ENCODE measurements around the gene NGEF.

NGEF gene

GRCh38 chr2:232993231-232993821 lies 19.7 kb downstream of the NGEF start:
- no peak for DNase-seq

DNA sequence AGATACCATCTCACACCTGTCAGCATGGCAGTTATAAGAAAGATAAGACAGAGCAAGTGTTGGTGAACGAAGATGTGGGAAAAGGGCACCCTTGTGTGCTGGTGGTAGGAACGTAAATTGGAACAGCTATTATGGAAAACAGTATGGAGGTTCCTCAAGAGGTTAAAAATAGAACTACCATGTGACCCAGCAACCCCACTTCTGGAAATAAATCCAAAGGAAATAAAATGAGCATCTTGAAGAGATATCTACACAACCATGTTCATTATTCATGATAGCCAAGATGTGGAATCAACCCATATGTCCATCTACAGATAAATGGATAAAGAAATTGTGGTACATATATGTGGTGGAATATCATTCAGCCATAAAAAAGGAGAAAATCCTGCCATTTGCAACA lies 26.9 kb downstream of the NGEF start:
- no peak for DNase-seq

GRCh38 chr2:232984451-232985207 lies 28.4 kb downstream of the NGEF start:
- DNase-seq, result no peak

GRCh38 chr2:232983669-232984140 lies 29.4 kb downstream of the NGEF start:
- DNase-seq, result no peak

DNA sequence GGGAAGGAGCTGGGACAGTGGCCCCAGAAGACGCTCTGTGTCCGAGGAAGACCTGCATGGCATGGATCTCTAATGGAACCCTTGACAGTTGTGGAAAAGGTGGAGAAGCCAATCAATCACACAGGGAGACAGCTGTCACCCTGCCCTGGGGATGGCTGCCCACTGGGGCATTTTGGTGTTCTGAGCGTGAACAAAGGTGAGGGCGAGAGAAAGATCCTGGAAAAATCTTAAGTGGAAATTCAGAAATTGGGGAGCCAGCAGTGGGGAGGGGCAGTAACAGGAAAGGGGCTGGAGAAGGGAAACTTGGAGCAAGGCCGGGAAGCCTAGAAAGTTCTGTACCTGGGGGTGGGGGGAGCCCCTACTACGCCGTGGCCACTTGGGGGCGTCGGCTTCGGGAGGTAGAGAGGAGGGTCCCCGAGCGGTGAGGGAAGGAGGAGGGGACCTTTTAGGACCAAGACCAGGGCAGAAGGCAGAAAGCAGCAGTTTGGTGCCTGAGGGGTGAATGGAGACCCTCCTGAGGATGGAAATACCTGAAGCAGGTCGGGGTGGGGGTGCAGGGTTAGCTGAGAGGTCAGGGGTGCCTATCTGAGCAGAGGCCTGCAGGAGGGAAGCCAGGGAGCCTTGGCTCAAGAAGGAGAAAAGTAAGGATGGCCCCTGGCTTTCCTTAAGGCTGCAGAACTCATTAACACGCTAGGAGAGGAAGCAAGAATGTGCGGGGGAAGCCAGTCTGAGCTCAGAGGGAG lies 30.0 kb downstream of the NGEF start:
- DNase-seq, result no peak

DNA sequence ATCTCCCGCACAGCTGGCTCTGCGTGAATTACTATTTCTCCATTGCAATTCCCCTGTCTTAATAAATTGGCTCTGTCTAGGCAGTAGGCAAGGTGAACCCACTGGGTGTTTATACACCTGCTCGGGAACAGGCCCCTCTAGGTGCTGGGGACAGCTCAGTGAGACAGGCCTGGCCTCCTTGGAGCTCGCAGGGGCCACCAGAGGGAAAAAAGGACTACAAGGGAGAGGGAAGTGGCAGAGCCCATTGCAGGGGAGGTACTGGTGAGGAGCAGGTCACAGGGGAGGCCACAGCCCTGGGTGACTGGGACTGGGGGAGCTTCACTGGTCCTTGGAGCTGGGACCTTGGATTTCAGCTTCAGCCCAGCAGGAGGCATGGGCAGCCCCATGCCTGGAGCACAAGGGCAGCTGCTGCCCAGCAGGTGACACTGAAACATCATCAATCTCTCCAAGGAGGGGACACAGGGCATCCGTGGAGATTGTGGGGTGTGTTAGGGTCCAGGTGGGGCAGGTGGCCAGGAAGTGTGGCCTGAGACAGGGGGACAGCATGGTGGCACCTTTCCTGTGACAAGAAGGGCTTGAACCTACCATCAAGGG lies 31.2 kb downstream of the NGEF start:
- no peak for DNase-seq

GRCh38 chr2:232981356-232981755 lies 31.7 kb downstream of the NGEF start:
- DNase-seq, result no peak

DNA sequence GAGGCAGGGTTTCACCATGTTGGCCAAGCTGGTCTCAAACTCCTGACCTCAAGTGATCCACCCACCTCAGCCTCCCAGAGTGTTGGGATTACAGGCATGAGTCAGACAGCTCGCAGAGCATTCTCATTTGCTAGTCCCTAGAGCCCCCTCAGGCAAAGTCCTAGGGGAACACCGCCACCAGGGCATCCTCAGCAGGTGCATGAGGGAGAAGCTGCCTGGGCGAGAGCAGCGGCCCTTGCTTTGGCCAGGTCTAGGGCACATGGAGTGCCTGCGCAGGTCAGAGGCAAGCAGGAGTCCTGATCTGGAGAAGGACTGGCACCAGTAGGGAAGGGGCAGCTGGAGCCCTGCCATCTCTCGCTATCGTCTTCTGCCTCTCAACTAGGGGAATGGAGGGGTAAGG lies 32.4 kb downstream of the NGEF start:
- no peak for DNase-seq

DNA sequence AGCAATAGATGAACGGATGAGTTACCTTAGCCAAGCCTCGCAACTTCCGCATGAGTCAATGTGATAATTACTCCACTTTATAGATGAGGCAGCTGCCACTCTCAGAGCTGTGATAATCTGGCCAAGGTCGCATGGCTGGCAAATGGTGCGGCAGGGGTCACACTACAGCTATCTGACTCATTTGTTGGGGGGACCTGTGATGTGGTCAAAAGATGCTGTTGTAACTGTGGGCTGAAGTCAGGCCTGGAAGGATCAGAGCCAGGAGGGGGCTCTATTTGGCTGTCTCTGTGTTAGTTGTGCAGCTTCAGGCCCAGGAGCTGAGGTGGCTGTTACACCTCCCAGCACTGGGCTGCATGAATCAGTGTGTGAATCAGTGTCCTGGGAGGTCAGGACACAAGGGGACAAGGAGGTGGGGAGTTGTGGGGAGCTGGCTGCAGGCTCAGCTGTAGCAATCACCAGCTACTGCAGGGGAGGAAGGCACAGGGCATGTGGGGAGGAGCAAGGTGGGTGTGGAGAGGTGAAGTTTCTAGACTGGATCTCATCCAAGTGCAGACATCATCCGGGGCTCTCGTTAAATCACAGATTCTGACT lies 33.1 kb downstream of the NGEF start:
- DNase-seq, result no peak

- DNase-seq, result no peak
Measured at GRCh38 chr2:232977438-232977971, 35.6 kb downstream of the NGEF start.

DNA sequence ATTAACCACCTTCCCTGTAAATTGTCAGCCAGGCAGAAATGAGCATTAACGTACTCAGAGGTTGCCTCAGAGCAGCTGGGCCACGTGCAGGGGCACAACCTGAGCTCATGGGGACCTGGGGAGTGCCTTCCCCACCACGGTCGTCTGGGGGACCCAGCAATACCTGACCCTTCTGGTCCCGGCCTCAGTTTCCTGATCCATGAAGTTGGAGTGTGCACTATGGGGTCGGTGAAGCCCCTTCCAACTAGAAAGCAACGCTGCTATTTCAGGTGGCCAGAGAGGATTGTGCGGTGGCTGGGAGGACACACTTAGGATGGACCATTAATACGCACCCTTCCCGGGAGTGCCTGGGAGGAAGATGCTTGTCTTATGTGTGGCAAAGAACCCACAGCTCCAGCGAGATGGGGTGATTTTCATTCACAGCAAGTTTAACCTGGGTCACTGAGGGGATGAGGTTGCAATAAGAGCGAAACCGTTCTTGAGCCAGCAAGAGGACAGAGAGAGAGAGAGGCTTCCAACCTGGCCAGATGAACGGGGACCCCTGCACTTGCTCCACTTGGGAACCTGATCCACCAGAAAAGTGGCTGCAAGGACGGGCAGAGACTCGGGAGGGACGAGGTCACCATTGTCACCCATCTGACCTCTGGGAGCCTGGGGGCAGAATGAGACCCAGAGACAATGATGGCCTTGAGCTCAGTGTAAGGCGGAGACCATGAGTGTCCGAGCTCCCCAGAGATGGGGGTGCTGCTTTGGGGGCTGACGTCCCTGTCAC lies 36.2 kb downstream of the NGEF start:
- no peak for DNase-seq

- no peak for DNase-seq
Measured at GRCh38 chr2:232976176-232976575, 36.9 kb downstream of the NGEF start.

GRCh38 chr2:232974396-232974795 lies 38.7 kb downstream of the NGEF start:
- DNase-seq, result no peak

DNA sequence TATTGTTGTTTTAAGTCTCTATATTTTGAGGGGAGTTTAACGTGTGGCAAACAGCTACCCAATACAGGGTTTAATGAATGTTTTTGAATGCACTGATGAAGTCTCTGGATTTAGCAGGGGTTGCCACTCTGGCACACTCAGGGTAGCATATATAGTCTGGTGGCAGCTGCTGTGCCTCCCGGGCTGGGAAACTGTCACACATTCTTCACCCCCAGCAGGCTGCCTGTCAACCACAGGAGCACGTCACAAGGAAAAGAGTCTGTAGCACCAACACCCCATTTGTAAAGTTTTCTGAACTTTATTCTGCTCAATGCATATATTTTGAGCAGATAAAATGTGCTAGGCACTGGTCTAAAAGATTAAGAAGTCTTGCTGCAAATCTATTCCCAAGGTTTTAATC lies 39.3 kb downstream of the NGEF start:
- DNase-seq, result no peak

GRCh38 chr2:232973011-232973735 lies 39.9 kb downstream of the NGEF start:
- DNase-seq, result no peak

GRCh38 chr2:232971744-232972143 lies 41.3 kb downstream of the NGEF start:
- DNase-seq, result no peak

DNA sequence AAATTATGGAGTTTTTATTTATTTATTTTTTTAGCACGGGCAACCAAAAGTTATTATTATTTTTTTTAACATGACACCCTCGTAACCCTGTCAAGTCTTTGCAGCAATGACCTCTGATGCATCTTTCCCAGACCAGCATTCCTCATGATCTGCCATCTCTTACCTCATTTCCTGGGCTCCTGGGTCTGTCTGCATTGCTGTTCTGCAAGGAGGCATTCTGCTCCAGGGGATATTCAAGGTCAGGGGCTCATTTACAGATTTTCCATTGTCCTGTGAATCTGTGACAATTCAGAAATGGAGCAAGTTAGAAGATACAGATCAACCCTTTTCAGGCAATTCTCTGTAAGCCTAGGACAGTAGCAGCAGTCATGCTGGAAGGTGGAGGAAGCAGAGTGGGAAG lies 43.0 kb downstream of the NGEF start:
- DNase-seq, result no peak

GRCh38 chr2:232967474-232967873 lies 45.6 kb downstream of the NGEF start:
- DNase-seq, result no peak

DNA sequence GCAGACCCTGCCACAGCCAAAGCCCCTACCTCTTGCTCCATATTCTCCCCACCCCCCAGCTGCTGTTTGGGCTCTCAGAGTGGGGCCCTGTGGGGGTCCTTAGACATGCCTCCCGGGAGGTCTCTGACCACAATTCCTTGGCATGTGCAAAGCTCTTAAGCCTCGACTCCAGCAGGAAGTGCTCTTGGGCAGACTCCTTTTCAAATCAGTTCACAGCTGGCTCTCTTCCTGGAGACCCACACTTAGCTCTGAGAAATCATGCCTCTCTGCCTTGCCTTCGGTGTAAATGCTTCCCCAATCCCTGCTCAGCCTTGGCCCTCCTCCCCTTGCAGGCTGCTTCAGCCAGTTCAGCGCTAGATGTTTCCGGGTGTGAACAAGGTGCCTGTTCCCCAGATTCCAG lies 46.9 kb downstream of the NGEF start:
- no peak for DNase-seq

DNA sequence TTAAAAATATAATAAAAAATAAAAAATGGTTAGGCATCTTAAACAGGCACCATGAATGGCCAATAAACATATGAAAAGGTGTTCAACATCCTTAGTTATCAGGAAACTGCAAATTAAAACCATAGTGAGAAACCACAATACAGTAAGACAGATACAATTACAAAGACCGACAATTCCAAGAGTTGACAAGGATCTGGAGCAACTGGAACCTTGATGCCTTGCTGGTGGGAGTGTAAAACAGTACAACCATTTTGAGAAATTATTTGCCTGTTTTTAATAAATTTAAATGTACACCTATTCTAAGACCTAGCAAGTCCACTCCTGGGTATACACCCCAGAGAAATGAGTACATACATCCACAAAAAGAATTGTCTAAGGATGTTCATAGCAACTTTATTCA lies 49.1 kb downstream of the NGEF start:
- no peak for DNase-seq

DNA sequence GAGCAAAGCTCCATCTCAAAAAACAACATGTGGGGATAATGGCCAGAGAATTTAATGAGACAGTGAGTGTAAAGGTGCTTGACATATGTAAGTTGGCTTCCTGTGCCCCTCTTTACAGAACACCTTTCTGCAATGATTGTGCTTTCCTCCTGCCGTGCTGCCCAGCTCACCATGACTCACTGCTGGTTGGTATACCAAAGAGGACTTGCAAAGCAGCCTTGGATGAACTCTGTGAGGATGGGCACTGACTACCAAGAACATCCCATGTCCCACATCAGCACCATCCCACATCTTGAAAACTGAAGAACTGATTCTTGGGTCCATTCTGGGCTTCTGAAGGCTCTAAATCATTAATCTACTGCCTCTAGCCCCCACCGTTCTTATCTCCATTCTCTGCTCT lies 52.2 kb downstream of the NGEF start:
- no peak for DNase-seq
